BE2C (cell line): Measurements from ENCODE around the gene ZNF804B.

ENCODE experiments used
- DNase-seq: peaks from one replicate; pipeline ENCODE4 v3.0.0-alpha.2; 2020
- H3K27me3 ChIP-seq: fragments of 250-450 bp; sonication (Bioruptor Pico); 2 replicates; pipeline ENCODE4 v1.5.1; 2020; ENCODE audit warnings: mild to moderate bottlenecking
- H3K36me3 ChIP-seq: fragments of 250-450 bp; sonication (Bioruptor Pico); 2 replicates; pipeline ENCODE4 v1.5.1; 2020; ENCODE audit warnings: mild to moderate bottlenecking
- H3K4me1 ChIP-seq: fragments of 250-450 bp; sonication (Bioruptor Pico); 2 replicates; pipeline ENCODE4 v1.5.1; 2020
- H3K4me3 ChIP-seq: 2 replicates; pipeline ENCODE4 v1.5.1; 2011; ENCODE audit warnings: low read depth, low read length
- H3K9me3 ChIP-seq: fragments of 250-450 bp; sonication (Bioruptor Pico); 2 replicates; pipeline ENCODE4 v1.5.1; 2020
- TF ChIP-seq, protein P1 (sequence below): IDR thresholded peaks from 2 replicates; pipeline ENCODE4 v1.5.1; 2012; ENCODE audit warnings: mild to moderate bottlenecking, low read depth, low read length

Gene ZNF804B

DNA sequence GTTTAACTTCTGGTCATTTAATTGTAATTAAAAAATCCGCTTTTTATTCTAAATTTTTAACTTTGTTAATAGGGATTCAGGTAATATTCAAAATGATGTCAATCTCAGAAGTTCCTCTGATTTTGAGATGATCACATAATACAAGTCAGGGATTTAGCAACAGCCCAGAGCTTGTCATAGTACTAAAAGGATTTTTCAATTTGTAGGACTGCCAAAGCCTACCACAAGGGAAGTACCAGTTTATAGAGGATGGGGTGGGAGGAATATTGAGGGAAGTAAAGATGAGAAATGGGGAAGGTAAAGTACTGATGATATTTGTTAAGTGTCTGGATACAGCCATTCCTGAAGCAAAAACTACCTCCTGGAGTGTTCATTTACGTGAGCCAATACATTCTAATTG lies 314.3 kb downstream of the ZNF804B start:
- TF ChIP-seq, protein P1, sequence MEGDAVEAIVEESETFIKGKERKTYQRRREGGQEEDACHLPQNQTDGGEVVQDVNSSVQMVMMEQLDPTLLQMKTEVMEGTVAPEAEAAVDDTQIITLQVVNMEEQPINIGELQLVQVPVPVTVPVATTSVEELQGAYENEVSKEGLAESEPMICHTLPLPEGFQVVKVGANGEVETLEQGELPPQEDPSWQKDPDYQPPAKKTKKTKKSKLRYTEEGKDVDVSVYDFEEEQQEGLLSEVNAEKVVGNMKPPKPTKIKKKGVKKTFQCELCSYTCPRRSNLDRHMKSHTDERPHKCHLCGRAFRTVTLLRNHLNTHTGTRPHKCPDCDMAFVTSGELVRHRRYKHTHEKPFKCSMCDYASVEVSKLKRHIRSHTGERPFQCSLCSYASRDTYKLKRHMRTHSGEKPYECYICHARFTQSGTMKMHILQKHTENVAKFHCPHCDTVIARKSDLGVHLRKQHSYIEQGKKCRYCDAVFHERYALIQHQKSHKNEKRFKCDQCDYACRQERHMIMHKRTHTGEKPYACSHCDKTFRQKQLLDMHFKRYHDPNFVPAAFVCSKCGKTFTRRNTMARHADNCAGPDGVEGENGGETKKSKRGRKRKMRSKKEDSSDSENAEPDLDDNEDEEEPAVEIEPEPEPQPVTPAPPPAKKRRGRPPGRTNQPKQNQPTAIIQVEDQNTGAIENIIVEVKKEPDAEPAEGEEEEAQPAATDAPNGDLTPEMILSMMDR = no peak

DNA sequence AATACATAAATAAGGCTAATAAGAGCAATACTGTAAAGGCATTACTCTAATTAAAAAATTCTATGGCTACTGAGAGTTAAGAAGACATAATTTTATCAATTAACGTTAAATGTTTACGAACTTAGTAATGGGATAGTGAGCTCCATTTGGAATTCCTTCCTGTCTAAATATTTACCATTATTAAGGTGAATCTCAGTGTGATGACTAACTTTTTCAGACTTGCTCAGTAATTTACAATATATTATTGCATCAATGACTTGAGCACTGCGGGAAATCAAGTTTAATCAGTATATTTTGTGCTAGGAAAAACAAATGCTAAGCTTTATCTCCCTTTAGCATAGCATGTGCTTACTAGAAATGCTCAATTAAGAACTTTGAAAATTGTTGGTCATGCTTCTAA lies 318.5 kb downstream of the ZNF804B start:
- no peak overlapping the region for H3K4me3 ChIP-seq
- no peaks in the 10 kb centered on the region for H3K9me3 ChIP-seq
- TF ChIP-seq, protein P1 = no peak
- no peaks in the 10 kb centered on the region for H3K4me1 ChIP-seq
- DNase-seq = no peak
- no peaks in the 10 kb centered on the region for H3K36me3 ChIP-seq
- no peaks in the 10 kb centered on the region for H3K27me3 ChIP-seq

More for the DNA sequence above, 314.3 kb downstream of the ZNF804B start:
- no peaks in the 10 kb centered on the region for H3K4me1 ChIP-seq
- no peaks in the 10 kb centered on the region for H3K36me3 ChIP-seq
- H3K4me3 ChIP-seq = no peak overlapping the region
- no peaks in the 10 kb centered on the region for H3K27me3 ChIP-seq
- no peaks in the 10 kb centered on the region for H3K9me3 ChIP-seq
- DNase-seq = no peak

DNA sequence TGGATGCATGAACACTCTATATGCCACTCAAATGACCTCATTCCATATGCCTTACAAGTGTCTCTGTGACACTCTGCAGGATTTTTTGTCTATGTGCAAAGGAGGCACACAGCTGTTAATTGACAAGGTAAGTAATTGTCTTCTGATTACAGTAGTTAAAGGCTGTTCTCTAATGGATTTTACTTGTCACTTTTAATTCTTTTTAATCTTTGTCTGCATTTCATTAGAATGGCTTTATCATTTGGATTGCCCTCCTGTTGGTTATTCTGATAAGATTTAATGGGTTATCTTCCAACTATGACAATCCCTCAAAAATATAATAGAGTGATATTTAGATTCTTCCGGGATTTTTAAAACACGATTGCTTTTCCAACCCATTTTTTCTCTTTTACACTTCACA lies 326.1 kb downstream of the ZNF804B start:
- TF ChIP-seq, protein P1 = no peak
- DNase-seq = no peak
- Histone ChIP-seq H3K9me3 (no peaks in the 10 kb centered on the region), H3K4me3 (no peak overlapping the region), H3K27me3 (no peaks in the 10 kb centered on the region), H3K4me1 (no peaks in the 10 kb centered on the region), H3K36me3 (no peaks in the 10 kb centered on the region)

DNA sequence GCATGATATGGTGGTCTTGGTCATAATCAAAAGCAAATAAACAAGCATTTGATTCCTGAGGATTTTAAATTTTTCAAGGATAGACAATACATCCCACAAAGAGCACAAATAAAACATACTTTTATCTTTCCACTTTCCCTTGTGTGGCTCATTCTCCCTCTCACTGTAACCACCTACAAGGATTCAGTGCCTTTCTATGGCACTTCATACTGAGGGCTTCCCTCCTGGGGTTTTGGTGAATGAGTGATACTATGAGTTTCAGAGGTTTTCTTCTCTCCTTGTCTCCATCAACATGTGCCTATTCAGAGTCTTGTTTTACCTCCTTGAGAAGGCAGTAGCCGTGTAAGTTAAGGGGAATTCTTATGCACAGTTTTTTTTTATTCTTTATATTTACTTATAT lies 332.1 kb downstream of the ZNF804B start:
- H3K4me1 ChIP-seq = no peaks in the 10 kb centered on the region
- H3K27me3 ChIP-seq = no peaks in the 10 kb centered on the region
- TF ChIP-seq, protein P1 = no peak
- H3K9me3 ChIP-seq = no peaks in the 10 kb centered on the region
- no peak overlapping the region for H3K4me3 ChIP-seq
- no peaks in the 10 kb centered on the region for H3K36me3 ChIP-seq
- no peak for DNase-seq

DNA sequence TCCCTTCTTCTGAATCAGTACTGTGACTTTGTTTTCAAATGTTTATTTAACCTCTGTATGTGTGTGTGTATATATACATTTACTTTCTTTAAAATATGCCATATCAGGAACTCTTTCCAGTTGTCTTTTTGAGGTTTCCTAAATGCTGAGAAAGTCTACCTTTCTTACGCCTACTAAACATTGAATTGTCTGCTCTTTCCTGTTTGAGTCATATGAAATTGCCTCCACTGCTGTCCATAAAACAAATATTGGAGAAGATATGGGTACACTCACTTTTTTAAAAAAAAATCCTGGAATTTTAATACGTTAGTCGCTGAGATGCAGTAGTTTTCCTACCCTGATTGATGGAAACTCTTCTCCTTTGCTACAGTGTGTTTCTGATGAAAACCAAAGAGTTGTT lies 334.8 kb downstream of the ZNF804B start:
- Histone ChIP-seq H3K36me3 (no peaks in the 10 kb centered on the region), H3K4me3 (no peak overlapping the region), H3K9me3 (no peaks in the 10 kb centered on the region), H3K27me3 (no peaks in the 10 kb centered on the region), H3K4me1 (no peaks in the 10 kb centered on the region)
- no peak for DNase-seq
- TF ChIP-seq, protein P1 = no peak

DNA sequence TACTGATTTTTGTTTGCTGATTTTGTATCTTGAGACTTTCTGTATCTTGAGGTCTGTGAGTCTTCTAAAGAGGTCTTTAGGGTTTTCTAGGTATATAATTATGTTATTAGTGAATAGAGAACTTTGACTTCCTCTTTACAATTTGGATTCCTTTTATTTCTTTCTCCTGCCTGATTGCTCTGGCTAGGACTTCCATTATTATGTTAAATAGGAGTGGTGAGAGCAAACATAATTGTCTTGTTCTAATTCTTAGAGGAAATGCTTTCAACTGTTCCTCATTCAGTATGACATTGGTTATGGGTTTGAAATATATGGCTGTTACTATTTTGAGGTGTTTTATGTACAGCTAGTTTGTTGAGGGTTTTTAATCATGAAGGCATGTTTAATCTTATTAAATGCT lies 344.1 kb downstream of the ZNF804B start:
- TF ChIP-seq, protein P1 = no peak
- no peaks in the 10 kb centered on the region for H3K27me3 ChIP-seq
- H3K4me3 ChIP-seq = no peak overlapping the region
- no peaks in the 10 kb centered on the region for H3K36me3 ChIP-seq
- DNase-seq = no peak
- no peaks in the 10 kb centered on the region for H3K9me3 ChIP-seq
- no peaks in the 10 kb centered on the region for H3K4me1 ChIP-seq
